LNCaP clone FGC (cell line): Measurements from ENCODE around the gene GNAT1.
A peak's percentile ranks its signal among the peaks of the same experiment; 100 is the strongest.

Source experiments
- DNase-seq: peaks from one replicate; pipeline ENCODE4 v3.0.0-alpha.2; 2011; ENCODE audit warnings: low read depth
- H3K4me3 ChIP-seq: 2 replicates; pipeline ENCODE4 v1.5.1; 2011; ENCODE audit warnings: mild to moderate bottlenecking, low read depth, low read length, control low read depth
- CTCF ChIP-seq: IDR thresholded peaks from 2 replicates; pipeline ENCODE4 v1.5.1; 2012; ENCODE audit warnings: mild to moderate bottlenecking; ENCODE audit not compliant: control insufficient read depth, insufficient read depth; ENCODE audit errors: extremely low read depth

The GNAT1 gene

DNA sequence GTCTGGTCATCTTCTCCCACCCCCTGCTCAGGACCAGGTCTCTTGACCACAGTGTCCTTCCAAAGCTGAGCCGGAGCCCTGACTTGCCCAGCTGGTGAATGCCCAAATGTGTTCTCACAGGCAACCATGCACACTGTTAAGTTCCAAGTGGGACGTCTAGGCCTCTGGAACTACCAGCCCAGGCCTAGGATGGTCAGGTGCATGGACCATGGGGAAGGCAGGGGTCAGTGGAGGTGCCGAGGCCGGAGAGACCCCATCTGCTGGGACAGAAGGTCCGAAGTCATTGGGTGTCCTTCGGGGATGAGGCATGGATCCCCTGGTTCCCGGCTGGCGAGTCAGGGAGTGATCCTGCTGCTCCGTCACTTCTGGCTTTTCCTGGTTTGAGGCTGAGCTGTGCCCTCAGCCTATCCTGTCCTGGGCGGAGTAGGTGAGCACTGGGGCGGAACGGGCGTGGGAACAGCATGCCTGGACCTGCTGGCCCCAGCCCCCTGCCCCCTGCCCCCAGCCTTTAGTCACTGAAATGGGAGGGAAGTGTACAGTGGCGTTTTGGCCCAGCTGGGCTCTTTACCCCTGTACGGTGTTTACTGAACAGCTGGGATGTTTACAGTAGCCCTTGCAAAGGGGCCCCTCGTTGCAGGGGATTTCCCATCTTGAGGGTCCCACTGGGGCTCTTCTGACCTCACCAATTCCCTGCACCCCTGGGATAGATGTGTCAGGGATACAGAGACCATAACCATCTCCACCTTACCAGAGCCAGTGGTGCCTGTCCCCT, 24.2 kb upstream of the GNAT1 start:
- peak; percentile 52 for DNase-seq
- H3K4me3 ChIP-seq: no peak overlapping the region; the same call in 1 of the 2 replicates
- TF ChIP-seq CTCF: no peak

DNA sequence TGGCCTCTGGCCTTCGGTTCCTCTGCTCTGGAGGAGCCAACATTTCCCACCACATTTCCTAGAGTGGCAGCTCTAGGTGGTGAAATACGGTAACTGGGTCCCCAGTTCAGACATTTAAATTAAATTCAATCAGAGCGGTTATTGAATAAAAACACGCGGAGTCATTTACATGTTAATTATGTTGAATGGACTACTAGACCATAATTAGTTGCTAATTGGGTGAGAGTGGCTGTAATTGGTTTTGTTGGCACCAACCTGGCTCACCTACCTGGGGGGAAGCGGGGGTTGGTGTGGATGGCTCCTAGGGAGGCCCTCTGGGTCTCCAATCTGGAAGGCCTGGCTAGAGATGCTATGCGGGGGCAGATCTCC, 23.6 kb upstream of the GNAT1 start:
- TF ChIP-seq CTCF: no peak
- DNase-seq: no peak
- no peak overlapping the region for H3K4me3 ChIP-seq

DNA sequence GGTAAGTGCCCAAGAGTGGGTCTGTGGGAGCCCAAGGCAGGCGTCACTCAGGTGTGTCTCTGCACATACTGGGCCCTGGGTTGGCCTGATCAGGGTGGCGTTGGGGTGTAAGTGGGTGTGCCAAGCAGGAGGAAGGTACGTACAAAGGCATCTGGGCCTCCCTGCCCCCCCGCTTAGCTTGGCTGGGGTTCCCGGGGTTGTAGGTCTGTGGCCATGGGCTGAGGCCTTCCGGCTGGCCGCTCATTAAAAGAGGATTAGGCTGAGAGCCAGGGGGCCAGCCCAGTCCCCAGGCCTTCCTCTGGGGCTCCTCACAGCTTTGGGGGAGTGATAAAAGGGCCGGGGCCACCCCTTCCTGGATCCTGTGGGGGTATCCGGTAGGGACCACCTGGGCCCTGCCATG, 23.0 kb upstream of the GNAT1 start:
- H3K4me3 ChIP-seq: no peak overlapping the region
- no peak for DNase-seq
- TF ChIP-seq CTCF: no peak

DNA sequence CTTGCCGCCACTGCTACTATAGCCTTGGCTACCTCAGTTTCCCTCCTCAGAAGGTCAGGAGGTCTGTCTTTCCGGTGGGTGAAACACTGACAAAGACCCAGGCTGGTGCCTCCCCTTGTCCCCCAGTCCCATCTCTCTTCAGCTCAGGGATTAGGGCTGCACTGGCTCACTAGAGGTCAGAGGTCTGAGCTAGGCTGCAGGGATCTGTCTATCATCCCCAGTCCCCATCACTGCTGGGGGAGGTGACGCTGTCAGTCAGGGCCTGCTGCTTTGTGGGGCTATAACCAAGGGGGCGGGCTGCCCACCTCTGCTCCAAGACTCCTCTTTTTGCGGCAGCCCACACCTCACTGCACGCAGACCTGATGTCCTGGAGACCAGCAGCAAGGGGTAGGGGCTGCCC, 22.6 kb upstream of the GNAT1 start:
- no peak for TF ChIP-seq CTCF
- DNase-seq: no peak
- H3K4me3 ChIP-seq: no peak overlapping the region

GRCh38 chr3:50169232-50169832, 22.1 kb upstream of the GNAT1 start:
- H3K4me3 ChIP-seq: no peak overlapping the region
- TF ChIP-seq CTCF: no peak
- DNase-seq: no peak

DNA sequence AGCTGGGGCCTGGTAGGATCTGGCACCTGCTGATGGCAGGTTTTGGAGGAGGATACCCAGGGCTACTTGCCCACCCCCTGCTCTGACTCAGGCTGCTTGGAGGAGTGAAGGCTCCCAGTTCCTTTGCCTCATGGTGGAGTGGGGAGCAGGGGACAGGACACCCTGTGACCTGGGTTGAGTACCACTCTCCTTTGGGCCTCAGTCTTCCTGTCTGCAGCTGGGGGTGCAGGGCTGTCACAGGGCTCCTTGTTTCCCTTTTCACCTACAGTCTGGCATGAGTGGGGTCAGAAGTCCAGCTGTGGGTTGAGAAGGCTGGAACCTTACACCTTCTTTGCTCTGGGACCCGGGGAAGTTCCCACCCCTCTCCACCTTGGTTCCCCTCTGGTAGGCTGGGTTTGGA, 21.6 kb upstream of the GNAT1 start:
- TF ChIP-seq CTCF: no peak

DNA sequence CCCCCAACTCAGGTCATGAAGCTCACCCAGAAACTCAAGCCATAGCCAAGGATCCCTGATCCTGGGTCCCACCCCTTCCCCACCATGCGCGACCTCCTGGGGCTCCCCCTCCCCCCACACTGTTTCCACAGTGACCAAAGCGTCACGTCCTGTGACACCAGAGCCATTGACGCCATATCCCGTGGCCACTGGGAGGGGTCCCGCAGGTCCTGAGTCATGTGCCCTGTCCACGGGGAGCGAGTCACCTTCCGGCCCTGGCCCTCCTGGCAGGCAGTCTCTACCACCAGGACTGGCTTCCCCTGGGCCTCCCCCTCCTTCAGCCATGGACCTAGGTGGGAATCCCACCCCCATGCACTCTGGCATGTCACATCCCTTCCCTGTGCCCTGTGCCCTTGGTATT, 20.7 kb upstream of the GNAT1 start:
- no peak for DNase-seq
- H3K4me3 ChIP-seq: no peak overlapping the region
- TF ChIP-seq CTCF: no peak

More for the DNA sequence above, 21.6 kb upstream of the GNAT1 start:
- H3K4me3 ChIP-seq: no peak overlapping the region
- no peak for DNase-seq
